ENCODE data around the gene MYO9B. TPM values are rescaled to one million over a fixed set of nuclear protein-coding genes. Genes with fewer than 3 reads are reported as not detected.
A peak's percentile ranks its signal among the peaks of the same experiment; 100 is the strongest.

Gene MYO9B
- total and polyA plus RNA-seq, 9 of the 15 experiments (the other 6 are each of a cell fraction or from before 2014, with no cell fraction given) = 2.4 to 77.6 (median 23.0) TPM

DNA sequence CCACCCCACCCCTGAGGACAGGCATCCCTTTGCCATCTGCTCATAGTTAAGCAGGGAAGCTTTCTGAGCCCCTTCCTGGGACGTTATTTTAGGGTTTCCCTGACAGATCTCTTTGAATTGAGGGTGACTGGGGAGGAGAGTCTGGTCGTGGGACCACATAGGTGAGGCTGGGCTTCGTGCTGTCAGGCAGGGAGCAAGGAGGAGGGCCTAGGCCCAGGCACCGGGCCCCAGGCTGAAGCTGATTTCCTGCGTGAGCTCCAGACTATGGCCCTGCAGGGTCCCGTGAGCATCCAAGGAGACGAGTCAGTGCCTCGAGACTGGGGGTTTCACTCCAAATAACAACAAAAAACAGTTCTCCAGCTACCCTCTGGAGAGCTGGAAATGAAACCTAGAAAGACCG lies 60.4 kb downstream of the MYO9B start:
- intact Hi-C loops (cut with micrococcal nuclease) = no loop called here
- no peaks in the 10 kb centered on the region for H3K79me2 ChIP-seq (ENCODE audit: control insufficient read depth, insufficient read depth, low read length)

More for the DNA sequence above, 60.4 kb downstream of the MYO9B start:
- H3K27me3 ChIP-seq (ENCODE audit: control insufficient read depth in 2 of 2, insufficient read depth in 2 of 2, low read length in 2 of 2) = no peaks in the 10 kb centered on the region
- TF ChIP-seq CEBPG (CRISPR knock-in tag; IDR thresholded peaks at IDR 0.05) (no peak), CEBPG (tag; conservative IDR thresholded peaks at IDR 0.05 in 1 of 2, IDR thresholded peaks at IDR 0.05 in 1 of 2) (no peak), FUS (optimal IDR thresholded peaks at IDR 0.05; ENCODE audit: low read depth, low read length) (no peak), FOXA3 (CRISPR knock-in tag; conservative IDR thresholded peaks at IDR 0.05 in 1 of 2, IDR thresholded peaks at IDR 0.05 in 1 of 2) (no peak), KLF16 (IDR thresholded peaks at IDR 0.05) (no peak), ZNF764 (CRISPR knock-in tag; IDR thresholded peaks at IDR 0.05; ENCODE audit: low read depth) (no peak), NFYB (IDR thresholded peaks at IDR 0.05; ENCODE audit: extremely low read depth, insufficient read length) (no peak), CBX5 (IDR thresholded peaks at IDR 0.05; ENCODE audit: borderline replicate concordance, low read depth) (no peak), RAD21 (CRISPR knock-in tag; conservative IDR thresholded peaks at IDR 0.05 in 1 of 2, IDR thresholded peaks at IDR 0.05 in 1 of 2) (no peak), HDAC3 (IDR thresholded peaks at IDR 0.05; ENCODE audit: borderline replicate concordance, partially characterized antibody) (no peak), LEF1 (IDR thresholded peaks at IDR 0.05) (no peak), RFX7 (CRISPR knock-in tag; IDR thresholded peaks at IDR 0.05) (no peak), ZNF24 (IDR thresholded peaks at IDR 0.05) (no peak)
- TF ChIP-seq, protein P1, sequence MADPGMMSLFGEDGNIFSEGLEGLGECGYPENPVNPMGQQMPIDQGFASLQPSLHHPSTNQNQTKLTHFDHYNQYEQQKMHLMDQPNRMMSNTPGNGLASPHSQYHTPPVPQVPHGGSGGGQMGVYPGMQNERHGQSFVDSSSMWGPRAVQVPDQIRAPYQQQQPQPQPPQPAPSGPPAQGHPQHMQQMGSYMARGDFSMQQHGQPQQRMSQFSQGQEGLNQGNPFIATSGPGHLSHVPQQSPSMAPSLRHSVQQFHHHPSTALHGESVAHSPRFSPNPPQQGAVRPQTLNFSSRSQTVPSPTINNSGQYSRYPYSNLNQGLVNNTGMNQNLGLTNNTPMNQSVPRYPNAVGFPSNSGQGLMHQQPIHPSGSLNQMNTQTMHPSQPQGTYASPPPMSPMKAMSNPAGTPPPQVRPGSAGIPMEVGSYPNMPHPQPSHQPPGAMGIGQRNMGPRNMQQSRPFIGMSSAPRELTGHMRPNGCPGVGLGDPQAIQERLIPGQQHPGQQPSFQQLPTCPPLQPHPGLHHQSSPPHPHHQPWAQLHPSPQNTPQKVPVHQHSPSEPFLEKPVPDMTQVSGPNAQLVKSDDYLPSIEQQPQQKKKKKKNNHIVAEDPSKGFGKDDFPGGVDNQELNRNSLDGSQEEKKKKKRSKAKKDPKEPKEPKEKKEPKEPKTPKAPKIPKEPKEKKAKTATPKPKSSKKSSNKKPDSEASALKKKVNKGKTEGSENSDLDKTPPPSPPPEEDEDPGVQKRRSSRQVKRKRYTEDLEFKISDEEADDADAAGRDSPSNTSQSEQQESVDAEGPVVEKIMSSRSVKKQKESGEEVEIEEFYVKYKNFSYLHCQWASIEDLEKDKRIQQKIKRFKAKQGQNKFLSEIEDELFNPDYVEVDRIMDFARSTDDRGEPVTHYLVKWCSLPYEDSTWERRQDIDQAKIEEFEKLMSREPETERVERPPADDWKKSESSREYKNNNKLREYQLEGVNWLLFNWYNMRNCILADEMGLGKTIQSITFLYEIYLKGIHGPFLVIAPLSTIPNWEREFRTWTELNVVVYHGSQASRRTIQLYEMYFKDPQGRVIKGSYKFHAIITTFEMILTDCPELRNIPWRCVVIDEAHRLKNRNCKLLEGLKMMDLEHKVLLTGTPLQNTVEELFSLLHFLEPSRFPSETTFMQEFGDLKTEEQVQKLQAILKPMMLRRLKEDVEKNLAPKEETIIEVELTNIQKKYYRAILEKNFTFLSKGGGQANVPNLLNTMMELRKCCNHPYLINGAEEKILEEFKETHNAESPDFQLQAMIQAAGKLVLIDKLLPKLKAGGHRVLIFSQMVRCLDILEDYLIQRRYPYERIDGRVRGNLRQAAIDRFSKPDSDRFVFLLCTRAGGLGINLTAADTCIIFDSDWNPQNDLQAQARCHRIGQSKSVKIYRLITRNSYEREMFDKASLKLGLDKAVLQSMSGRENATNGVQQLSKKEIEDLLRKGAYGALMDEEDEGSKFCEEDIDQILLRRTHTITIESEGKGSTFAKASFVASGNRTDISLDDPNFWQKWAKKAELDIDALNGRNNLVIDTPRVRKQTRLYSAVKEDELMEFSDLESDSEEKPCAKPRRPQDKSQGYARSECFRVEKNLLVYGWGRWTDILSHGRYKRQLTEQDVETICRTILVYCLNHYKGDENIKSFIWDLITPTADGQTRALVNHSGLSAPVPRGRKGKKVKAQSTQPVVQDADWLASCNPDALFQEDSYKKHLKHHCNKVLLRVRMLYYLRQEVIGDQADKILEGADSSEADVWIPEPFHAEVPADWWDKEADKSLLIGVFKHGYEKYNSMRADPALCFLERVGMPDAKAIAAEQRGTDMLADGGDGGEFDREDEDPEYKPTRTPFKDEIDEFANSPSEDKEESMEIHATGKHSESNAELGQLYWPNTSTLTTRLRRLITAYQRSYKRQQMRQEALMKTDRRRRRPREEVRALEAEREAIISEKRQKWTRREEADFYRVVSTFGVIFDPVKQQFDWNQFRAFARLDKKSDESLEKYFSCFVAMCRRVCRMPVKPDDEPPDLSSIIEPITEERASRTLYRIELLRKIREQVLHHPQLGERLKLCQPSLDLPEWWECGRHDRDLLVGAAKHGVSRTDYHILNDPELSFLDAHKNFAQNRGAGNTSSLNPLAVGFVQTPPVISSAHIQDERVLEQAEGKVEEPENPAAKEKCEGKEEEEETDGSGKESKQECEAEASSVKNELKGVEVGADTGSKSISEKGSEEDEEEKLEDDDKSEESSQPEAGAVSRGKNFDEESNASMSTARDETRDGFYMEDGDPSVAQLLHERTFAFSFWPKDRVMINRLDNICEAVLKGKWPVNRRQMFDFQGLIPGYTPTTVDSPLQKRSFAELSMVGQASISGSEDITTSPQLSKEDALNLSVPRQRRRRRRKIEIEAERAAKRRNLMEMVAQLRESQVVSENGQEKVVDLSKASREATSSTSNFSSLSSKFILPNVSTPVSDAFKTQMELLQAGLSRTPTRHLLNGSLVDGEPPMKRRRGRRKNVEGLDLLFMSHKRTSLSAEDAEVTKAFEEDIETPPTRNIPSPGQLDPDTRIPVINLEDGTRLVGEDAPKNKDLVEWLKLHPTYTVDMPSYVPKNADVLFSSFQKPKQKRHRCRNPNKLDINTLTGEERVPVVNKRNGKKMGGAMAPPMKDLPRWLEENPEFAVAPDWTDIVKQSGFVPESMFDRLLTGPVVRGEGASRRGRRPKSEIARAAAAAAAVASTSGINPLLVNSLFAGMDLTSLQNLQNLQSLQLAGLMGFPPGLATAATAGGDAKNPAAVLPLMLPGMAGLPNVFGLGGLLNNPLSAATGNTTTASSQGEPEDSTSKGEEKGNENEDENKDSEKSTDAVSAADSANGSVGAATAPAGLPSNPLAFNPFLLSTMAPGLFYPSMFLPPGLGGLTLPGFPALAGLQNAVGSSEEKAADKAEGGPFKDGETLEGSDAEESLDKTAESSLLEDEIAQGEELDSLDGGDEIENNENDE (IDR thresholded peaks at IDR 0.05; ENCODE audit: low read depth, low read length) = no peak
- H3K9ac ChIP-seq (ENCODE audit: insufficient read depth in 1 of 2, low read depth in 2 of 2, low read length in 2 of 2) = peak overlapping the region in 1 of 2 experiments; percentile 48; a peak in 1 of 4 replicates
- no peaks in the 10 kb centered on the region for H3K9me3 ChIP-seq (replicated peaks; ENCODE audit: control insufficient read depth, insufficient read depth, low read depth, low read length)
- no peak overlapping the region for H3K4me2 ChIP-seq (ENCODE audit: insufficient read depth, low read length)
- POLR2A ChIA-PET = no interaction called here
- no TSS peak for BruUV-seq (replicated peaks)
- peaks cover 4 to 10% of the 10 kb centered on the region in 2 experiments; a peak in 2 of 5 replicates for H3K4me1 ChIP-seq (replicated peaks in 1 of 2; ENCODE audit: control insufficient read depth in 2 of 2, insufficient read depth in 2 of 2, low read length in 2 of 2)
- in situ Hi-C loops (cut with MboI) = no loop called here
- no peak for DNase-seq (ENCODE audit: extremely low read depth in 1 of 4, low spot score in 3 of 4)
- no peak for ATAC-seq
- H3K9me1 ChIP-seq (ENCODE audit: control insufficient read depth, insufficient read depth, low read length) = no peaks in the 10 kb centered on the region
- peaks cover 6% of the 10 kb centered on the region; the same call in 1 of the 3 replicates for H3K36me3 ChIP-seq (ENCODE audit: control insufficient read depth, insufficient read depth, low read length)
- CTCF ChIA-PET (ENCODE audit: low intra/inter-chr PET ratio) = no interaction called here
- WGBS (ENCODE audit: insufficient coverage, low coverage, missing lambda C conversion rate) = 81% methylated on average over 9 of the region's 9 CpGs
- no peaks in the 10 kb centered on the region for H4K20me1 ChIP-seq (replicated peaks; ENCODE audit: control insufficient read depth, insufficient read depth, low read length)
- no peak for FAIRE-seq
- no peak overlapping the region for H2AFZ ChIP-seq (ENCODE audit: low read depth, low read length)
- H3K4me3 ChIP-seq = no peak overlapping the region
- no peak overlapping the region for H3K27ac ChIP-seq (ENCODE audit: extremely low read depth, low read depth, low read length)
